HEK293 (cell line): Measurements from ENCODE around the gene PACSIN3.

ENCODE experiments used
- CTCF ChIA-PET: fragments of 350-600 bp; formaldehyde crosslinking; extraction: SDS; loops from one replicate; lab custom pipeline; 2021; ENCODE audit warnings: antibody characterized with exemption; lab: Yijun Ruan, JAX
- POLR2A ChIA-PET: fragments of 300-600 bp; formaldehyde crosslinking; extraction: SDS; loops from one replicate; lab custom pipeline; 2020; ENCODE audit warnings: antibody characterized with exemption, inconsistent platforms; lab: Yijun Ruan, JAX
- H3K27ac ChIP-seq: fragments of 200-500 bp; sonication (Bioruptor generic); 2 replicates; pipeline ENCODE4 v1.5.1; 2014; ENCODE audit warnings: low read depth, low read length, control low read depth, inconsistent platforms; ENCODE audit errors: extremely low read depth
- H3K36me3 ChIP-seq, 2 experiments: fragments of 200-500 bp in 1 of 2; sonication (Bioruptor generic) in 1 of 2; 1 replicate in 1 of 2; 2 replicates in 1 of 2; pipeline ENCODE4 v1.5.1; 2014 to 2017; ENCODE audit warnings: inconsistent platforms in 2 of 2, low read length in 2 of 2; ENCODE audit not compliant: control insufficient read depth in 2 of 2, insufficient read depth in 1 of 2
- H3K4me1 ChIP-seq: fragments of 200-500 bp; sonication (Bioruptor generic); 2 replicates; pipeline ENCODE4 v1.5.1; 2014; ENCODE audit warnings: mild to moderate bottlenecking, low read length, inconsistent platforms; ENCODE audit not compliant: control insufficient read depth, insufficient read depth
- H3K4me3 ChIP-seq: 2 replicates; pipeline ENCODE4 v1.5.1; 2011; ENCODE audit warnings: low read depth, mild to moderate bottlenecking, control low read depth, low read length, moderate library complexity
- H3K9me3 ChIP-seq: fragments of 200-500 bp; sonication (Bioruptor generic); 2 replicates; pipeline ENCODE4 v1.5.1; 2014; ENCODE audit warnings: low read depth, low read length, inconsistent platforms; ENCODE audit not compliant: control insufficient read depth, insufficient read depth
- KLF7 ChIP-seq: fragments of 450-650 bp; formaldehyde crosslinking; IDR thresholded peaks from 2 replicates; pipeline ENCODE4 v1.5.1; 2016; ENCODE audit warnings: missing biosample characterization, missing genetic modification characterization, borderline replicate concordance
- SCRT2 ChIP-seq: fragments of 450-650 bp; formaldehyde crosslinking; IDR thresholded peaks from 2 replicates; pipeline ENCODE4 v1.5.1; 2016; ENCODE audit warnings: missing biosample characterization, missing genetic modification characterization
- SP3 ChIP-seq: fragments of 450-650 bp; formaldehyde crosslinking; IDR thresholded peaks from 2 replicates; pipeline ENCODE4 v1.5.1; 2016; ENCODE audit warnings: missing biosample characterization, missing genetic modification characterization
- SP7 ChIP-seq: fragments of 450-650 bp; formaldehyde crosslinking; IDR thresholded peaks from 2 replicates; pipeline ENCODE4 v1.5.1; 2016; ENCODE audit warnings: missing biosample characterization, missing genetic modification characterization
- ZBTB20 ChIP-seq: fragments of 450-650 bp; formaldehyde crosslinking; IDR thresholded peaks from 2 replicates; pipeline ENCODE4 v1.5.1; 2016; ENCODE audit warnings: missing biosample characterization, missing genetic modification characterization
- ZBTB48 ChIP-seq: fragments of 450-650 bp; formaldehyde crosslinking; IDR thresholded peaks from 2 replicates; pipeline ENCODE4 v1.5.1; 2016; ENCODE audit warnings: missing biosample characterization, missing genetic modification characterization
- ZBTB8A ChIP-seq: fragments of 450-650 bp; formaldehyde crosslinking; IDR thresholded peaks from 2 replicates; pipeline ENCODE4 v1.5.1; 2016; ENCODE audit warnings: missing biosample characterization, missing genetic modification characterization
- ZEB2 ChIP-seq: fragments of 450-650 bp; formaldehyde crosslinking; IDR thresholded peaks from 2 replicates; pipeline ENCODE4 v1.5.1; 2016; ENCODE audit warnings: missing biosample characterization, missing genetic modification characterization
- ZNF146 ChIP-seq: fragments of 450-650 bp; formaldehyde crosslinking; IDR thresholded peaks from 2 replicates; pipeline ENCODE4 v1.5.1; 2016; ENCODE audit warnings: missing biosample characterization, missing genetic modification characterization
- ZNF157 ChIP-seq: fragments of 450-650 bp; formaldehyde crosslinking; IDR thresholded peaks from 2 replicates; pipeline ENCODE4 v1.5.1; 2016; ENCODE audit warnings: missing biosample characterization, missing genetic modification characterization
- ZNF175 ChIP-seq: fragments of 450-650 bp; formaldehyde crosslinking; IDR thresholded peaks from 2 replicates; pipeline ENCODE4 v1.5.1; 2016; ENCODE audit warnings: missing biosample characterization, missing genetic modification characterization
- ZNF350 ChIP-seq: fragments of 450-650 bp; formaldehyde crosslinking; IDR thresholded peaks from 2 replicates; pipeline ENCODE4 v1.5.0; 2017; ENCODE audit warnings: missing biosample characterization, mild to moderate bottlenecking, missing genetic modification characterization
- ZNF391 ChIP-seq: fragments of 450-650 bp; formaldehyde crosslinking; IDR thresholded peaks from 2 replicates; pipeline ENCODE4 v1.5.1; 2016; ENCODE audit warnings: low read depth, missing biosample characterization, missing genetic modification characterization, borderline replicate concordance
- ZNF585B ChIP-seq: fragments of 450-650 bp; formaldehyde crosslinking; IDR thresholded peaks from 2 replicates; pipeline ENCODE4 v1.5.1; 2016; ENCODE audit warnings: missing biosample characterization, missing genetic modification characterization
- ZNF600 ChIP-seq: fragments of 450-650 bp; formaldehyde crosslinking; IDR thresholded peaks from 2 replicates; pipeline ENCODE4 v1.5.1; 2016; ENCODE audit warnings: missing biosample characterization, missing genetic modification characterization
- ZNF660 ChIP-seq: fragments of 450-650 bp; IDR thresholded peaks from 2 replicates; pipeline ENCODE4 v1.5.1; 2018; ENCODE audit warnings: missing biosample characterization, mild to moderate bottlenecking, missing genetic modification characterization
- ZSCAN30 ChIP-seq: fragments of 450-650 bp; IDR thresholded peaks from 2 replicates; pipeline ENCODE4 v1.5.1; 2018; ENCODE audit warnings: missing biosample characterization, mild to moderate bottlenecking, missing genetic modification characterization, moderate library complexity
- TF ChIP-seq, protein P1 (sequence below): fragments of 450-650 bp; formaldehyde crosslinking; IDR thresholded peaks from 2 replicates; pipeline ENCODE4 v1.5.1; 2016; ENCODE audit warnings: missing biosample characterization, missing genetic modification characterization, low read depth
- TF ChIP-seq, protein P2 (sequence below): fragments of 450-650 bp; formaldehyde crosslinking; IDR thresholded peaks from 2 replicates; pipeline ENCODE4 v1.5.1; 2016; ENCODE audit warnings: missing biosample characterization, missing genetic modification characterization
- TF ChIP-seq, protein P3 (sequence below): fragments of 450-650 bp; formaldehyde crosslinking; IDR thresholded peaks from 2 replicates; pipeline ENCODE4 v1.5.1; 2016; ENCODE audit warnings: missing biosample characterization, missing genetic modification characterization
- TF ChIP-seq, protein P4 (sequence below): fragments of 450-650 bp; formaldehyde crosslinking; IDR thresholded peaks from 2 replicates; pipeline ENCODE4 v1.5.1; 2017; ENCODE audit warnings: missing biosample characterization, missing genetic modification characterization

The PACSIN3 gene

DNA sequence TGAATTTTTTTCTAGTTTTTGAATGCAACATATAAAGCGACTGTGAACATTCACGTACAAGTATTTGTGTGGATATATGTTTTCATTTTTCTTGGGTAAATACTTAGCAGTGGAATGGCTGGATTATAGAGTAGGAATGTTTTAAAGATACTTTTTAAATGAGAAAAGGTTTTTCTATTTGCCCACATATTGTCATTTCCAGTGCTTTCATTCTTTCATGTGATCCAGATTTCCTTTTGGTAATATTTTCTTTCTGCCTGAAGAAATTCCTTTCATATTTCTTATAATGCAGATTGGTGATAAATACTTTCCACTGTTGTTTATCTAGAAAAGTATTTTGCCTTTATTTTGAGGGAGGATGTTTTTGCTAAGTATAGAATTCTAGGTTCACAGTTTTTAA is 36.5 kb upstream of the PACSIN3 start (continued):
- TF ChIP-seq ZNF391 (tag by site-specific recombination) = no peak
- TF ChIP-seq KLF7 = no peak
- TF ChIP-seq ZNF660 (tag by site-specific recombination) = no peak
- TF ChIP-seq ZBTB8A = no peak
- no peak for TF ChIP-seq SP3 (tag by site-specific recombination)
- no peak for TF ChIP-seq ZNF350

DNA sequence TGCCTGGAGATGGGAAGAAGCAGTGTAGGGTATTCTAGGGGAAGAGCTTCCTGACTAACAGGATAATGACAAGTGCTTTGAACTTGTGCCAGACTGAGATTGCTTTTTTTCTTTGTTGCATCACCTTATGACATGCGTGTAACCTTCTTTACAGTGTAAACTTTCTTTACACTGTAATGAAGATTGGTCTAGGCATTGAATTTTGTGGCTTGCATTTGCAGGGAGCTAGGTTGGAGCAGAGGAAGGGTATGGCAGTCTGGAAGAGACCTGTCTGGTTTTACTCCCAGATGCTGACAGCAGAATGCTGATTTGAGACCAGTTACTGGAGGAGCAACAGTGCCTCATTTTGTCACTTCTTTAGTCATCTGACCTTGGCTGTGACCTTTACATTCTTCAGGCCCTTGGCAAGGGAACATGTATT is 34.2 kb upstream of the PACSIN3 start:
- TF ChIP-seq ZNF585B = no peak
- TF ChIP-seq SCRT2 (tag by site-specific recombination) = peak; percentile 51
- TF ChIP-seq ZBTB20 (tag by site-specific recombination) = 0 out of 2 replicates have a peak, but pooled peaks have one; percentile 16
- TF ChIP-seq ZNF157 = no peak
- TF ChIP-seq ZSCAN30 (tag by site-specific recombination) = no peak
- TF ChIP-seq, protein P1, sequence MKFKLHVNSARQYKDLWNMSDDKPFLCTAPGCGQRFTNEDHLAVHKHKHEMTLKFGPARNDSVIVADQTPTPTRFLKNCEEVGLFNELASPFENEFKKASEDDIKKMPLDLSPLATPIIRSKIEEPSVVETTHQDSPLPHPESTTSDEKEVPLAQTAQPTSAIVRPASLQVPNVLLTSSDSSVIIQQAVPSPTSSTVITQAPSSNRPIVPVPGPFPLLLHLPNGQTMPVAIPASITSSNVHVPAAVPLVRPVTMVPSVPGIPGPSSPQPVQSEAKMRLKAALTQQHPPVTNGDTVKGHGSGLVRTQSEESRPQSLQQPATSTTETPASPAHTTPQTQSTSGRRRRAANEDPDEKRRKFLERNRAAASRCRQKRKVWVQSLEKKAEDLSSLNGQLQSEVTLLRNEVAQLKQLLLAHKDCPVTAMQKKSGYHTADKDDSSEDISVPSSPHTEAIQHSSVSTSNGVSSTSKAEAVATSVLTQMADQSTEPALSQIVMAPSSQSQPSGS (tag by site-specific recombination) = 0 out of 2 replicates have a peak, but pooled peaks have one; percentile 12
- no peak for TF ChIP-seq ZBTB48 (tag by site-specific recombination)
- TF ChIP-seq ZNF146 (tag by site-specific recombination) = no peak
- no peak overlapping the region for H3K27ac ChIP-seq
- CTCF ChIA-PET = interaction anchor here (0.9 to 1.5 kb wide), 4 partner anchors 13 to 41 kb away, joined by 4 to 6 read pairs (median 4); no protein-coding TSS in a partner anchor
- peaks cover 27 to 82% of the 10 kb centered on the region in 2 experiments for H3K36me3 ChIP-seq
- H3K4me1 ChIP-seq = peaks cover 3% of the 10 kb centered on the region; the same call in 1 of the 2 replicates
- POLR2A ChIA-PET = interaction anchor here (1.0 to 1.8 kb wide), 5 partner anchors 13 to 42 kb away, joined by 3 to 7 read pairs (median 3); no protein-coding TSS in a partner anchor
- H3K4me3 ChIP-seq = no peak overlapping the region
- no peaks in the 10 kb centered on the region for H3K9me3 ChIP-seq

DNA sequence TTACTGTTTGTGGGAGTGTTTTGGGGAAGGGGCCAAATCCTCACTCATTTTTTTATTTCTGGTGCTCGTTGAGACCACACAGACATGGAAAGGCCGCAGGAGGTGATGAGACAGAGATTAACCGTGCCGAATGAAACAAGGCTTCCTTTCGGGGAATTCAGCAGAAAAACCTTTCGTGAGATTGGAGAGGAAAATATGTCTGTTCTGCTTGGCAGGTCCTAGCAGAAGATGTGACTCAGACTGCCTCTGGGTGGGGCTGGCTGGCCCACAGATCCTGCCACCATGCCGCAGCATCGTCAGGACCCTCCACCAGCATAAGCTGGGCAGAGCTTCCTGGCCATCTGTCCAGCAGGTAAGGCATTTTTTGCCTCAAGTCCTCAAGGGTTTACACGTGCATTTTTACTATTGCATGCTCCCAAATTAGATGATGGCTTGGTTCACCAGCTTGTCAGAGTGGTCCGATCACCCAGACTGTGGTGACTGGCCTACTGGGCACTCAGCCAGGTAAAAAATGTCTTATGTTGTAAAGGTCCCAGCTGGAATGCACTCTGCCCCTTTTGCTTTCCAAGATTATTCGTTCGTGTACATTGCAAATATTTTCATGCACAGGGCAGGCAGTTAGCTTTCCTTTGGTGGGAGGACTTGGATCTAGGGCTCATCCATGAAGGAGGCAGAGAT is 30.0 kb upstream of the PACSIN3 start:
- Histone ChIP-seq H3K4me1 (peaks cover 3% of the 10 kb centered on the region; the same call in 1 of the 2 replicates), H3K36me3 (peaks cover 11 to 50% of the 10 kb centered on the region in 2 experiments; a peak in 2 of 3 replicates), H3K9me3 (no peaks in the 10 kb centered on the region), H3K4me3 (peak overlapping the region; percentile 91), H3K27ac (peak overlapping the region; percentile 90)
- POLR2A ChIA-PET = interaction anchor here (0.8 to 4.1 kb wide), 10 partner anchors 14 to 139 kb away, joined by 3 to 58 read pairs (median 12); partner anchors contain the start of genes ACP2, ARFGAP2, NR1H3 and PACSIN3
- CTCF ChIA-PET = interaction anchor here (1.2 to 2.3 kb wide), 3 partner anchors 31 to 43 kb away, joined by 5 to 10 read pairs (median 6); no protein-coding TSS in a partner anchor
- TF ChIP-seq SP7 (tag by site-specific recombination) (0 out of 2 replicates have a peak, but pooled peaks have one; percentile 12), ZNF175 (tag by site-specific recombination) (no peak), ZEB2 (tag by site-specific recombination) (0 out of 2 replicates have a peak, but pooled peaks have one; percentile 21), ZNF600 (tag by site-specific recombination) (peak; percentile 88), ZBTB20 (tag by site-specific recombination) (0 out of 2 replicates have a peak, but pooled peaks have one; percentile 12)
- TF ChIP-seq, protein P2, sequence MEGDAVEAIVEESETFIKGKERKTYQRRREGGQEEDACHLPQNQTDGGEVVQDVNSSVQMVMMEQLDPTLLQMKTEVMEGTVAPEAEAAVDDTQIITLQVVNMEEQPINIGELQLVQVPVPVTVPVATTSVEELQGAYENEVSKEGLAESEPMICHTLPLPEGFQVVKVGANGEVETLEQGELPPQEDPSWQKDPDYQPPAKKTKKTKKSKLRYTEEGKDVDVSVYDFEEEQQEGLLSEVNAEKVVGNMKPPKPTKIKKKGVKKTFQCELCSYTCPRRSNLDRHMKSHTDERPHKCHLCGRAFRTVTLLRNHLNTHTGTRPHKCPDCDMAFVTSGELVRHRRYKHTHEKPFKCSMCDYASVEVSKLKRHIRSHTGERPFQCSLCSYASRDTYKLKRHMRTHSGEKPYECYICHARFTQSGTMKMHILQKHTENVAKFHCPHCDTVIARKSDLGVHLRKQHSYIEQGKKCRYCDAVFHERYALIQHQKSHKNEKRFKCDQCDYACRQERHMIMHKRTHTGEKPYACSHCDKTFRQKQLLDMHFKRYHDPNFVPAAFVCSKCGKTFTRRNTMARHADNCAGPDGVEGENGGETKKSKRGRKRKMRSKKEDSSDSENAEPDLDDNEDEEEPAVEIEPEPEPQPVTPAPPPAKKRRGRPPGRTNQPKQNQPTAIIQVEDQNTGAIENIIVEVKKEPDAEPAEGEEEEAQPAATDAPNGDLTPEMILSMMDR (tag by site-specific recombination) = peak; percentile 36; the same call in 1 of the 2 replicates
- TF ChIP-seq, protein P3, sequence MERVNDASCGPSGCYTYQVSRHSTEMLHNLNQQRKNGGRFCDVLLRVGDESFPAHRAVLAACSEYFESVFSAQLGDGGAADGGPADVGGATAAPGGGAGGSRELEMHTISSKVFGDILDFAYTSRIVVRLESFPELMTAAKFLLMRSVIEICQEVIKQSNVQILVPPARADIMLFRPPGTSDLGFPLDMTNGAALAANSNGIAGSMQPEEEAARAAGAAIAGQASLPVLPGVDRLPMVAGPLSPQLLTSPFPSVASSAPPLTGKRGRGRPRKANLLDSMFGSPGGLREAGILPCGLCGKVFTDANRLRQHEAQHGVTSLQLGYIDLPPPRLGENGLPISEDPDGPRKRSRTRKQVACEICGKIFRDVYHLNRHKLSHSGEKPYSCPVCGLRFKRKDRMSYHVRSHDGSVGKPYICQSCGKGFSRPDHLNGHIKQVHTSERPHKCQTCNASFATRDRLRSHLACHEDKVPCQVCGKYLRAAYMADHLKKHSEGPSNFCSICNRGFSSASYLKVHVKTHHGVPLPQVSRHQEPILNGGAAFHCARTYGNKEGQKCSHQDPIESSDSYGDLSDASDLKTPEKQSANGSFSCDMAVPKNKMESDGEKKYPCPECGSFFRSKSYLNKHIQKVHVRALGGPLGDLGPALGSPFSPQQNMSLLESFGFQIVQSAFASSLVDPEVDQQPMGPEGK (tag by site-specific recombination) = peak; percentile 31; the same call in 1 of the 2 replicates
- TF ChIP-seq, protein P4, sequence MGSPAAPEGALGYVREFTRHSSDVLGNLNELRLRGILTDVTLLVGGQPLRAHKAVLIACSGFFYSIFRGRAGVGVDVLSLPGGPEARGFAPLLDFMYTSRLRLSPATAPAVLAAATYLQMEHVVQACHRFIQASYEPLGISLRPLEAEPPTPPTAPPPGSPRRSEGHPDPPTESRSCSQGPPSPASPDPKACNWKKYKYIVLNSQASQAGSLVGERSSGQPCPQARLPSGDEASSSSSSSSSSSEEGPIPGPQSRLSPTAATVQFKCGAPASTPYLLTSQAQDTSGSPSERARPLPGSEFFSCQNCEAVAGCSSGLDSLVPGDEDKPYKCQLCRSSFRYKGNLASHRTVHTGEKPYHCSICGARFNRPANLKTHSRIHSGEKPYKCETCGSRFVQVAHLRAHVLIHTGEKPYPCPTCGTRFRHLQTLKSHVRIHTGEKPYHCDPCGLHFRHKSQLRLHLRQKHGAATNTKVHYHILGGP (tag by site-specific recombination) = peak; percentile 86
